ENCODE measurements around the gene ARHGAP26. TPM values are rescaled to one million over a fixed set of nuclear protein-coding genes. Genes with fewer than 3 reads are reported as not detected.

The ARHGAP26 gene
- total RNA-seq, 4 donors from 2014 or later, result 22.3 to 40.7 (median 28.2) TPM

DNA sequence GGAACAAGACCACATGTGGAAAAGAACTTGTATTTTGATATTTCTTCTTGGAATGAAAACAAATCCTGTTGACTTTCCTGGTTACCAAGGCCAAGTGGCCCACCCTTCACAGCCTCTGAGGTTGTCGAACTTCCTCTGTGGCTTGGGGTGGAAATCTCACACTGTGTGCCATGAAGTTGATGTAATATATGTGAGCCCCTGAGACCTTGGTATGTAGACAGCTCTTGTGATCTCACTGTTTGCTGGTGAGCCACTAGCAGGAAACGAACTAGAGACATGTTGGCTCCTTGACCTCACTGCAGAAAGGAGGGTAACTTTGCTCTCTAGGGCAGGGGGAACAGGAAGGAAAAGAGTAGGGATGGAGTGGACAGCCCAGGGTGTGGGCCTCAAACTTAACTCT is 159.4 kb downstream of the ARHGAP26 start:
- intact Hi-C loops (cut with DNase I), result no loop called here
- H3K4me1 ChIP-seq, result peaks cover 22 to 61% (median 31%) of the 10 kb centered on the region in 4 donors
- H3K4me3 ChIP-seq, result no peak overlapping the region
- peak overlapping the region in 1 of 4 donors; percentile 31 for H3K27ac ChIP-seq (replicated peaks in 1 of 4)
- 79% methylated on average over 2 of the region's 2 CpGs for WGBS
- H3K9me3 ChIP-seq, result no peaks in the 10 kb centered on the region
- TF ChIP-seq POLR2AphosphoS5 (IDR thresholded peaks at IDR 0.05), result peak; percentile 29 to 34
- TF ChIP-seq, protein P1, sequence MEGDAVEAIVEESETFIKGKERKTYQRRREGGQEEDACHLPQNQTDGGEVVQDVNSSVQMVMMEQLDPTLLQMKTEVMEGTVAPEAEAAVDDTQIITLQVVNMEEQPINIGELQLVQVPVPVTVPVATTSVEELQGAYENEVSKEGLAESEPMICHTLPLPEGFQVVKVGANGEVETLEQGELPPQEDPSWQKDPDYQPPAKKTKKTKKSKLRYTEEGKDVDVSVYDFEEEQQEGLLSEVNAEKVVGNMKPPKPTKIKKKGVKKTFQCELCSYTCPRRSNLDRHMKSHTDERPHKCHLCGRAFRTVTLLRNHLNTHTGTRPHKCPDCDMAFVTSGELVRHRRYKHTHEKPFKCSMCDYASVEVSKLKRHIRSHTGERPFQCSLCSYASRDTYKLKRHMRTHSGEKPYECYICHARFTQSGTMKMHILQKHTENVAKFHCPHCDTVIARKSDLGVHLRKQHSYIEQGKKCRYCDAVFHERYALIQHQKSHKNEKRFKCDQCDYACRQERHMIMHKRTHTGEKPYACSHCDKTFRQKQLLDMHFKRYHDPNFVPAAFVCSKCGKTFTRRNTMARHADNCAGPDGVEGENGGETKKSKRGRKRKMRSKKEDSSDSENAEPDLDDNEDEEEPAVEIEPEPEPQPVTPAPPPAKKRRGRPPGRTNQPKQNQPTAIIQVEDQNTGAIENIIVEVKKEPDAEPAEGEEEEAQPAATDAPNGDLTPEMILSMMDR (IDR thresholded peaks at IDR 0.05), result no peak
- H3K27me3 ChIP-seq, result no peaks in the 10 kb centered on the region
- peaks cover 0 to 22% (median 9%) of the 10 kb centered on the region in 4 donors for H3K36me3 ChIP-seq
- DNase-seq (ENCODE audit: extremely low spot score), result no peak

DNA sequence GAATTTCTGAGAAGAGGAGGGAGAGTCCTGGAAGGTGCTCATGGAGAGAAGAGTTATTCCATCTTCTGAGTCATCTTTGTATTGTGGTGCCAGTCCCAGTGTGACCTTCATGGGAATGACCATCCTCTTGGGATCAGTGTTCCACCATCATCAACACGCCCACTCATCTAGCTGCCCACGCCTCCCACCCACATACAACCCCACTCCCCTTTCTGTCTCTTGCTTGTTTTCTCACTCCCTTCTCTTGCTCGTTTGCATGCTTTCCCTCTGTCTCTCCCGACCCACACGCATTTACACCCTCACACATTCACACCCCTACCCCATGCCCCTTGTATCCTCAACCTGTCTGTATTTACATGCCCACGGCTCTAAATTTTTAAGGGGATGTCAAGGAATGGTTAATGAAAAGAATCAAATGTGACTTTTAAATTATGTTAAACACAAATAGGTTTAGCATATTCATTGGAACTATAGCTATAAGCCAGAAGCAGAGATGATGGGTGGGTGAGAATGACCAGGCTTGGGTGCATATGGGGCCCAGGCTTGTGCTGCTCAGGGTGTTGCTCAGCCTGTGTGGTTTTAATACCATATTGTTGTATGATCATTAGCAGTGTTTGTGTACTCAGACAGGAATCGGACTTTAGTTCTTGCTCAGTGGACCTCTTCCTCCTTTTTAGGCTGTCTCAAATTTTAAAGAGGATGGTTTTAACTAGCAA is 160.4 kb downstream of the ARHGAP26 start:
- Histone ChIP-seq H3K36me3 (peaks cover 0 to 22% (median 9%) of the 10 kb centered on the region in 4 donors), H3K4me3 (no peak overlapping the region), H3K4me1 (peaks cover 21 to 60% (median 34%) of the 10 kb centered on the region in 4 donors), H3K27me3 (no peaks in the 10 kb centered on the region), H3K27ac (replicated peaks in 1 of 4) (peak overlapping the region in 1 of 4 donors; percentile 31), H3K9me3 (no peaks in the 10 kb centered on the region)
- DNase-seq (ENCODE audit: extremely low spot score), result no peak
- TF ChIP-seq, protein P1 (IDR thresholded peaks at IDR 0.05), result no peak
- TF ChIP-seq POLR2AphosphoS5 (IDR thresholded peaks at IDR 0.05) (no peak), EP300 (IDR thresholded peaks at IDR 0.05) (no peak), POLR2A (IDR thresholded peaks at IDR 0.05; ENCODE audit: low read depth) (no peak)
- 91% methylated on average over 7 of the region's 7 CpGs for WGBS
- intact Hi-C loops (cut with DNase I), result loop anchor here (5.0 kb wide), 1 partner anchor 887 kb away; no protein-coding TSS in a partner anchor

DNA sequence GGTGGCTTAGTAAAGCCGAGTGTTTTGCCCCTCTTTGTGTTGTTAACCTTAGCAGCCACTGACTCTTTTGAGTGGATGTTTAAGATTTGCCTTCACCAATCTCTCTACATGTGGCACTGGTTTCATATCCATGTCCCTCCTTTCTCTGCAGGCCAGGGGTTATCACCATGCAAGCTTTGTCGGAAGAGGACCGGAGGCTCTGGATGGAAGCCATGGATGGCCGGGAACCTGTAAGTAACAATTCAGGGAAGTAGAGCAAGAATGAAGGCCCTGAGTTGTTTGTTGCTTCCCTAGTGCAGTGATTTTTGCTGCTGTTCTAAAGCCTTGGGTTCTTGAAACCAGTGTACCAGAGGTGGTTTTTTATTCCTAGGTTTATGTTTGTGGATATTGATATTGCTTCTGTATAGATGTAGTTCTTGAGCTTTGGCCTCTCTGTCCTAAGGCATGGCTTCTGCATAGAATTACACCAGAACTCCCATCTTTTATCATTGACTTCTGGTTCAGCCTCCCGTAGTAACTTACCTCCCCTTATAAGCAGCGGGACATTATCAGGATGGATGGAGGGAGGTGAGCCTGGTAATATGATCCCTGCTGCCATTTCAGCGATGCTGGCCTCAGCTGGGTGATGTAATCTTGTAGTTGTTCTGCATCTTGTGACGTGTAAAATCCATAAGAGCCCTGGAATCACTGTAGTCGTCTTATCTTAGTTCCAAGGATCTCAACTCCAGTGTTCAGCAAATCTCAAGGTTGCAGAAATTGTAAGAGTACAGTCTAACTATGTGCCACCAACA is 161.9 kb downstream of the ARHGAP26 start:
- WGBS, result 83% methylated on average over 9 of the region's 9 CpGs
- peaks cover 13 to 58% (median 29%) of the 10 kb centered on the region in 4 donors for H3K4me1 ChIP-seq
- DNase-seq (ENCODE audit: extremely low spot score), result no peak
- no peaks in the 10 kb centered on the region for H3K9me3 ChIP-seq
- H3K36me3 ChIP-seq, result peaks cover 0 to 22% (median 9%) of the 10 kb centered on the region in 4 donors
- H3K4me3 ChIP-seq, result no peak overlapping the region
- H3K27me3 ChIP-seq, result no peaks in the 10 kb centered on the region
- TF ChIP-seq POLR2AphosphoS5 (IDR thresholded peaks at IDR 0.05) (no peak), POLR2A (IDR thresholded peaks at IDR 0.05; ENCODE audit: low read depth) (no peak), EP300 (IDR thresholded peaks at IDR 0.05) (no peak)
- TF ChIP-seq, protein P1 (IDR thresholded peaks at IDR 0.05), result no peak
- no peak overlapping the region for H3K27ac ChIP-seq (replicated peaks in 1 of 4)
- intact Hi-C loops (cut with DNase I), result loop anchor here (5.0 kb wide), 1 partner anchor 885 kb away; no protein-coding TSS in a partner anchor

DNA sequence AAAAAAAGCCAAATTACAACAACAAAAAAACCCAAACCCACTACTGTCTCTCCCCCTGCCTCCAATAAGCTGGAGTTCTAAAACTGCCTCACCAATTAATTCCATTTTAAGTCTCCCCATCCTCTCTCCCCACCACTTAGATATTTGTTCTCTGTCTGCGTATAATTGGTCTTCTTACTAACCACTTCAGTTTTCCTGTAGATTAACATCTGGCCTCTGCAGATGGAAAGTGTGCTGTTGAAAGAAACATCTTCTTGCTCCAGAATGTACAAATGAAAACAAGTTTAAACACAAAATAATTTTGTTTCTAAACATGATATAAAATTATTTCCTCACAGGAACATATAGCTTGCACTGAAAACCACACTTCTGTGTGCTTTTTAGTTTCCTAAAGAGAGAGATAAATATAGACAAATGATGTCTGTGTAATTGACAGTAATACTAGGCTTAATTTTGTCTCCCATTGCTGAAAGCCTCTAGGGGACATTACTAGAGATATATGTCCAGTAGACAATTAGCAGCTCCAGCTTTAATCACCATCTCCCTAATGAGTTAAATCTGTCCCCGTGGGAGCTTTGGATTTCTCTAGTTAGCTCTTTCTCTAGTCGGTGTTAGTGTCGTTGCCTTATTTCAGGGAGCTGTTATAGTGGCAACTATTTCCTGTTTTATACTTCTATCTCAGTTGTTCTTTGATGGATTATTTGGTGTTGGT is 164.0 kb downstream of the ARHGAP26 start:
- TF ChIP-seq POLR2A (IDR thresholded peaks at IDR 0.05; ENCODE audit: low read depth) (no peak), POLR2AphosphoS5 (IDR thresholded peaks at IDR 0.05) (no peak), EP300 (IDR thresholded peaks at IDR 0.05) (no peak)
- TF ChIP-seq, protein P1 (IDR thresholded peaks at IDR 0.05), result no peak
- H3K4me3 ChIP-seq, result no peak overlapping the region
- no peak for DNase-seq (ENCODE audit: extremely low spot score)
- H3K4me1 ChIP-seq, result peaks cover 25 to 65% (median 36%) of the 10 kb centered on the region in 4 donors
- no peaks in the 10 kb centered on the region for H3K9me3 ChIP-seq
- H3K27me3 ChIP-seq, result no peaks in the 10 kb centered on the region
- intact Hi-C loops (cut with DNase I), result loop anchor here (5.0 kb wide), 1 partner anchor 883 kb away; no protein-coding TSS in a partner anchor
- no peak overlapping the region for H3K27ac ChIP-seq (replicated peaks in 1 of 4)
- peaks cover 0 to 22% (median 9%) of the 10 kb centered on the region in 4 donors for H3K36me3 ChIP-seq
- WGBS, result 80% methylated on average over 4 of the region's 4 CpGs
